Measurements from ENCODE around the gene STAT4.

The STAT4 gene

GRCh38 chr2:191043438-191043837, 107.4 kb downstream of the STAT4 start:
- peak; percentile 64 for DNase-seq (ENCODE audit: low read depth)

- DNase-seq (ENCODE audit: low read depth), result no peak
Observed at GRCh38 chr2:191041418-191042161, 109.2 kb downstream of the STAT4 start.

- DNase-seq (ENCODE audit: low read depth), result no peak
Observed at GRCh38 chr2:191039616-191040015, 111.2 kb downstream of the STAT4 start.

GRCh38 chr2:191038741-191039140, 112.1 kb downstream of the STAT4 start:
- no peak for DNase-seq (ENCODE audit: low read depth)

- peak; percentile 58 for DNase-seq (ENCODE audit: low read depth)
Observed at GRCh38 chr2:191038241-191038725, 112.5 kb downstream of the STAT4 start.

GRCh38 chr2:191037351-191037750, 113.4 kb downstream of the STAT4 start:
- no peak for DNase-seq (ENCODE audit: low read depth)

- no peak for DNase-seq (ENCODE audit: low read depth)
Observed at GRCh38 chr2:191036363-191036762, 114.4 kb downstream of the STAT4 start.

- DNase-seq (ENCODE audit: low read depth), result no peak
Observed at GRCh38 chr2:191032588-191033429, 118.0 kb downstream of the STAT4 start.

GRCh38 chr2:191031256-191031655, 119.5 kb downstream of the STAT4 start:
- DNase-seq (ENCODE audit: low read depth), result no peak

- no peak for DNase-seq (ENCODE audit: low read depth)
Observed at GRCh38 chr2:191030521-191031154, 120.2 kb downstream of the STAT4 start.

GRCh38 chr2:191029280-191029950, 121.4 kb downstream of the STAT4 start:
- no peak for DNase-seq (ENCODE audit: low read depth)

- no peak for DNase-seq (ENCODE audit: low read depth)
Observed at GRCh38 chr2:191026377-191026776, 124.4 kb downstream of the STAT4 start.

- no peak for DNase-seq (ENCODE audit: low read depth)
Observed at GRCh38 chr2:191025135-191025534, 125.7 kb downstream of the STAT4 start.

- no peak for DNase-seq (ENCODE audit: low read depth)
Observed at GRCh38 chr2:191023235-191023679, 127.5 kb downstream of the STAT4 start.

- peak; percentile 91 for DNase-seq (ENCODE audit: low read depth)
Observed at GRCh38 chr2:191020742-191021381, 129.9 kb downstream of the STAT4 start.

- DNase-seq (ENCODE audit: low read depth), result peak; percentile 88
Observed at GRCh38 chr2:191020221-191020741, 130.5 kb downstream of the STAT4 start.

- no peak for DNase-seq (ENCODE audit: low read depth)
Observed at GRCh38 chr2:191019376-191019775, 131.4 kb downstream of the STAT4 start.

GRCh38 chr2:191018643-191019119, 132.1 kb downstream of the STAT4 start:
- DNase-seq (ENCODE audit: low read depth), result no peak

GRCh38 chr2:191018048-191018447, 132.7 kb downstream of the STAT4 start:
- DNase-seq (ENCODE audit: low read depth), result no peak

- no peak for DNase-seq (ENCODE audit: low read depth)
Observed at GRCh38 chr2:191015831-191016230, 135.0 kb downstream of the STAT4 start.

- no peak for DNase-seq (ENCODE audit: low read depth)
Observed at GRCh38 chr2:191015239-191015638, 135.6 kb downstream of the STAT4 start.
